NB4 (cell line): ENCODE measurements around the gene GABRG3.

Source experiments
- DNase-seq: peaks from one replicate; pipeline ENCODE4 v3.0.0; 2010; ENCODE audit warnings: low read depth
- H3K4me3 ChIP-seq: one replicate; pipeline ENCODE4 v1.5.1; 2011; ENCODE audit warnings: mild to moderate bottlenecking, low read depth, low read length, moderate library complexity
- CTCF ChIP-seq: IDR thresholded peaks from one replicate; pipeline ENCODE4 v1.5.1; 2012; ENCODE audit warnings: low read depth, low read length
- MYC ChIP-seq: IDR thresholded peaks from 2 replicates; pipeline ENCODE4 v1.6.1; 2011; ENCODE audit warnings: low read depth, low read length
- POLR2A ChIP-seq: IDR thresholded peaks from 2 replicates; pipeline ENCODE4 v1.6.1; 2011; ENCODE audit warnings: mild to moderate bottlenecking; ENCODE audit not compliant: insufficient read length; ENCODE audit errors: extremely low read depth
- TF ChIP-seq, protein P1 (sequence below): IDR thresholded peaks from 2 replicates; pipeline ENCODE4 v1.6.1; 2011; ENCODE audit warnings: low read depth, low read length

GABRG3 gene

DNA sequence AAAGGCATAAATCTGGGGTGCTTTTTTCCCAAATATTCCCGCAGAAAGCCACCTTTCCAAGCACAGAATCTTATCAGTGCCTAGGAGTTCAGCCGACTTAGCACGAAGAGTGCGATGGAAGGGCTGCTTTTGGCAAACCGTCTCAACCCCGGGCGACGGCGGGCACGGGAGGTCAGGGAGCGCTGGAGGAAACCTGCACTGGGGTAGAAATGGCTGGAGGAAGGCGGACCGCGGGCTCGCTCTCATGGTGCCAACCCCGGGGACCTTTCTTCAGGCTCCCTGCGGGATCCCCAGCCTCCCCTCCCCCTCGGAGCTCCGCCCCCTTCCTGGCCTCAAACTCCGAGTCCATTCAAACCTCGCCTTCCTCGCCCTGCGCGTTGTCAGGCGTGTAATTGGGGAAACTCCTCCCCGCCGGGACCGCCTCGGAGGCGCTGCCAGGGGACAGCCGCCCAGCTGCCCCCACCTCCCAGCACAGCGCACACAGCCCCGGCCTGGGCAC is at the start of gene GABRG3:
TSS of gene GABRG3 (plus strand) at position 470 of the 499 bp plus-strand sequence.
- H3K4me3 ChIP-seq = no peak within 1 kb of the TSS
- TF ChIP-seq CTCF (no peak), POLR2A (no peak), MYC (no peak)
- TF ChIP-seq, protein P1, sequence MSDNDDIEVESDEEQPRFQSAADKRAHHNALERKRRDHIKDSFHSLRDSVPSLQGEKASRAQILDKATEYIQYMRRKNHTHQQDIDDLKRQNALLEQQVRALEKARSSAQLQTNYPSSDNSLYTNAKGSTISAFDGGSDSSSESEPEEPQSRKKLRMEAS = no peak
- no peak for DNase-seq

DNA sequence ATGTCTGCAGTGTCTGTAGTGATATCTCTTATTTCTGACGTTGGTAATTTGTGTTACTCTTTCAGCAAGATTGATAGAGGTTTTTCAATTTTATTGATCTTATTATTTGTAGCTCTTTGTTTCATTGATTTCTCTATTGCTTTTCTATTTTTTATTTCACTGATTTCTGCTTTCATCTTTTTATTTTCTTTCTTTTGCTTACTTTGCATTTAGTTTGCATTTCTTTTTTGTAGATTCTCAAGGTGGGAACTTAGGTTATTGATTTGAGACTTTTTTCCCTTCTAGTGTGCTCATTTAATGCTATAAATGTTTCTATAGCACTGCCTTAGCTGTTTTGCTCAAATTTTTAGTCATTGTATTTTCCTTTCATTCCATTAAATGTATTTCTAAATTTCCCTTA is 49.5 kb upstream of the GABRG3 start:
- no peak for DNase-seq
- no peak for TF ChIP-seq CTCF
- TF ChIP-seq, protein P1 = no peak
- no peak for TF ChIP-seq MYC
- TF ChIP-seq POLR2A = no peak
- H3K4me3 ChIP-seq = no peak overlapping the region

DNA sequence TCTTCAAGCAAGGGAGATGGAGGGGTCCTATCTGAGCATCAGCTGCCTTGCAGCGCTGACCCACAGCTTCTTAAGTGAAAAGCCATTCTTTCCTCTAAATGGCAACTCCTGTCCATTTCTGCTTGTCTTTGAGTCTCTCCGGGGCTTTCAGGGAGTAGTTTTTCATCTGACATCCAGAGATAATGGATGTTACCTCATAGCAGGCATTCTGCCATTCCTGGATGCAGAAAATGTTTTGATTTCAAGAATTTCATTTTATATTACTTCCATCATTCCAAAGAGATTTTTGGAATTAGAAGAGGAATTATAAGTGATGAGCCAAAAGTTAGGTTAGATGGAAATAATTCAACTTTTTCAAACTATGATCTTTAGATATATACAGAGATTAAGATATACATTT is 44.9 kb upstream of the GABRG3 start:
- no peak overlapping the region for H3K4me3 ChIP-seq
- DNase-seq = no peak
- TF ChIP-seq, protein P1 = no peak
- TF ChIP-seq MYC (no peak), POLR2A (no peak), CTCF (no peak)

GRCh38 chr15:26928051-26928450 is 42.9 kb upstream of the GABRG3 start:
- H3K4me3 ChIP-seq = no peak overlapping the region
- no peak for TF ChIP-seq CTCF
- TF ChIP-seq, protein P1 = no peak
- no peak for TF ChIP-seq MYC
- TF ChIP-seq POLR2A = no peak
- DNase-seq = no peak

GRCh38 chr15:26929588-26929987 is 41.4 kb upstream of the GABRG3 start:
- no peak for TF ChIP-seq MYC
- TF ChIP-seq CTCF = no peak
- no peak for TF ChIP-seq POLR2A
- TF ChIP-seq, protein P1 = no peak
- H3K4me3 ChIP-seq = no peak overlapping the region
- DNase-seq = no peak

GRCh38 chr15:26934848-26935247 is 36.1 kb upstream of the GABRG3 start:
- no peak for DNase-seq
- TF ChIP-seq, protein P1 = no peak
- TF ChIP-seq CTCF = no peak
- TF ChIP-seq MYC = no peak
- no peak for TF ChIP-seq POLR2A
- H3K4me3 ChIP-seq = no peak overlapping the region
